Ishikawa (cell line): ENCODE results near the gene BANP.

ENCODE experiments used
- CEBPB ChIP-seq: IDR thresholded peaks from 2 replicates; pipeline ENCODE4 v1.6.1; 2012
- CREB1 ChIP-seq: IDR thresholded peaks from 2 replicates; pipeline ENCODE4 v1.6.1; 2012; ENCODE audit warnings: low read depth
- EGR1 ChIP-seq: IDR thresholded peaks from 2 replicates; pipeline ENCODE4 v1.6.1; 2012
- EP300 ChIP-seq: IDR thresholded peaks from 2 replicates; pipeline ENCODE4 v1.6.1; 2012; ENCODE audit warnings: borderline replicate concordance
- FOXM1 ChIP-seq: IDR thresholded peaks from 2 replicates; pipeline ENCODE4 v1.6.1; 2012; ENCODE audit warnings: low read depth, borderline replicate concordance
- NFIC ChIP-seq: IDR thresholded peaks from 2 replicates; pipeline ENCODE4 v1.6.1; 2012
- RAD21 ChIP-seq: IDR thresholded peaks from 2 replicates; pipeline ENCODE4 v1.6.1; 2012; ENCODE audit warnings: low read depth
- TAF1 ChIP-seq: IDR thresholded peaks from 2 replicates; pipeline ENCODE4 v1.6.1; 2012; ENCODE audit warnings: low read depth, mild to moderate bottlenecking
- TCF12 ChIP-seq: IDR thresholded peaks from 2 replicates; pipeline ENCODE4 v1.6.1; 2012; ENCODE audit warnings: low read depth
- TEAD4 ChIP-seq: IDR thresholded peaks from 2 replicates; pipeline ENCODE4 v1.6.1; 2012
- YY1 ChIP-seq: IDR thresholded peaks from 2 replicates; pipeline ENCODE4 v1.6.1; 2012; ENCODE audit warnings: low read depth
- ZBTB7A ChIP-seq: IDR thresholded peaks from 2 replicates; pipeline ENCODE4 v1.6.1; 2012; ENCODE audit warnings: low read depth
- TF ChIP-seq, protein P1 (sequence below): IDR thresholded peaks from 2 replicates; pipeline ENCODE4 v1.6.1; 2012; ENCODE audit warnings: low read depth, mild to moderate bottlenecking
- TF ChIP-seq, protein P2 (sequence below): IDR thresholded peaks from 2 replicates; pipeline ENCODE4 v1.6.1; 2012
- TF ChIP-seq, protein P3 (sequence below): IDR thresholded peaks from 2 replicates; pipeline ENCODE4 v1.6.1; 2012

BANP gene

DNA sequence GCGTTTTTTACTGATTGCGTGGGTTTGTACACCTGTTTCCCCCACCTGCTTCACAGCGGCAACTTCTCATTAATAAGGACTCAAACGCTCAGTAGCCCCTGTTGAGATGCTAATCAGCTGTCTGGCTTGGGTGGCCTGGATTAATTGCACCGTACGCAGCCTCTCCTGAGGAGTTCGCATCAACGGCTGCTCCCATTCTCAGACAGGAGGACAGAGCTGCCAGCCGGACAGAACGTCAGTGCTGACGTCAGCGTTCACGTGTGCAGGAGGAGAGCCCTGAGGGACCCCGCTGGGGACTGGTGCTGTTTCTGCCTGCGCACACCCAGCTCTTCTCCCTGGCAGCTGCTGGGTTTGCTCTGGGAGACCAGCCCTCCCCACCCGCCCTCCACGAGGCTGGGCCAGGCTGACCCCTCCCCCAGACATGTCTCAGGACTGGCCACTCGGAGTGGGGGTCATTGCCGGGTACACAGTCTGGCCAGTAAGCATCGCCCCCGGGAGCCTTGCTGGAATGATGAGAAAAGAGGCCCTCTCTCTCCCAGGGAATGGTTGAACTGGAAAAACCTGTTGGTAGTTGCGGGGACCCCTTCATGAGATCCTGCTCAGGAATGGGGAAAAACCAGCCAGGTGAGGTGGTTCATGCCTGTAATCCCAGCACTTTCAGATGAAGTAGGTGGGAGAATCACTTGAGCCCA is 5.7 kb upstream of the BANP start:
- peak; percentile 80 for TF ChIP-seq NFIC
- TF ChIP-seq, protein P1, sequence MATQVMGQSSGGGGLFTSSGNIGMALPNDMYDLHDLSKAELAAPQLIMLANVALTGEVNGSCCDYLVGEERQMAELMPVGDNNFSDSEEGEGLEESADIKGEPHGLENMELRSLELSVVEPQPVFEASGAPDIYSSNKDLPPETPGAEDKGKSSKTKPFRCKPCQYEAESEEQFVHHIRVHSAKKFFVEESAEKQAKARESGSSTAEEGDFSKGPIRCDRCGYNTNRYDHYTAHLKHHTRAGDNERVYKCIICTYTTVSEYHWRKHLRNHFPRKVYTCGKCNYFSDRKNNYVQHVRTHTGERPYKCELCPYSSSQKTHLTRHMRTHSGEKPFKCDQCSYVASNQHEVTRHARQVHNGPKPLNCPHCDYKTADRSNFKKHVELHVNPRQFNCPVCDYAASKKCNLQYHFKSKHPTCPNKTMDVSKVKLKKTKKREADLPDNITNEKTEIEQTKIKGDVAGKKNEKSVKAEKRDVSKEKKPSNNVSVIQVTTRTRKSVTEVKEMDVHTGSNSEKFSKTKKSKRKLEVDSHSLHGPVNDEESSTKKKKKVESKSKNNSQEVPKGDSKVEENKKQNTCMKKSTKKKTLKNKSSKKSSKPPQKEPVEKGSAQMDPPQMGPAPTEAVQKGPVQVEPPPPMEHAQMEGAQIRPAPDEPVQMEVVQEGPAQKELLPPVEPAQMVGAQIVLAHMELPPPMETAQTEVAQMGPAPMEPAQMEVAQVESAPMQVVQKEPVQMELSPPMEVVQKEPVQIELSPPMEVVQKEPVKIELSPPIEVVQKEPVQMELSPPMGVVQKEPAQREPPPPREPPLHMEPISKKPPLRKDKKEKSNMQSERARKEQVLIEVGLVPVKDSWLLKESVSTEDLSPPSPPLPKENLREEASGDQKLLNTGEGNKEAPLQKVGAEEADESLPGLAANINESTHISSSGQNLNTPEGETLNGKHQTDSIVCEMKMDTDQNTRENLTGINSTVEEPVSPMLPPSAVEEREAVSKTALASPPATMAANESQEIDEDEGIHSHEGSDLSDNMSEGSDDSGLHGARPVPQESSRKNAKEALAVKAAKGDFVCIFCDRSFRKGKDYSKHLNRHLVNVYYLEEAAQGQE, result 0 out of 2 replicates have a peak, but pooled peaks have one; percentile 16
- peak; percentile 85 for TF ChIP-seq ZBTB7A
- peak; percentile 83 for TF ChIP-seq CREB1
- TF ChIP-seq EGR1, result peak; percentile 36; the same call in 1 of the 2 replicates
- TF ChIP-seq YY1, result peak; percentile 78
- peak; percentile 62 for TF ChIP-seq FOXM1
- TF ChIP-seq, protein P2, sequence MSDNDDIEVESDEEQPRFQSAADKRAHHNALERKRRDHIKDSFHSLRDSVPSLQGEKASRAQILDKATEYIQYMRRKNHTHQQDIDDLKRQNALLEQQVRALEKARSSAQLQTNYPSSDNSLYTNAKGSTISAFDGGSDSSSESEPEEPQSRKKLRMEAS, result peak; percentile 71
- peak; percentile 93 for TF ChIP-seq TCF12
- peak; percentile 74 for TF ChIP-seq CEBPB
- peak; percentile 29 for TF ChIP-seq RAD21
- 0 out of 2 replicates have a peak, but pooled peaks have one; percentile 34 for TF ChIP-seq TAF1
- peak; percentile 87 for TF ChIP-seq EP300
- TF ChIP-seq TEAD4, result peak; percentile 96
- TF ChIP-seq, protein P3, sequence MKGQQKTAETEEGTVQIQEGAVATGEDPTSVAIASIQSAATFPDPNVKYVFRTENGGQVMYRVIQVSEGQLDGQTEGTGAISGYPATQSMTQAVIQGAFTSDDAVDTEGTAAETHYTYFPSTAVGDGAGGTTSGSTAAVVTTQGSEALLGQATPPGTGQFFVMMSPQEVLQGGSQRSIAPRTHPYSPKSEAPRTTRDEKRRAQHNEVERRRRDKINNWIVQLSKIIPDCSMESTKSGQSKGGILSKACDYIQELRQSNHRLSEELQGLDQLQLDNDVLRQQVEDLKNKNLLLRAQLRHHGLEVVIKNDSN, result peak; percentile 91

DNA sequence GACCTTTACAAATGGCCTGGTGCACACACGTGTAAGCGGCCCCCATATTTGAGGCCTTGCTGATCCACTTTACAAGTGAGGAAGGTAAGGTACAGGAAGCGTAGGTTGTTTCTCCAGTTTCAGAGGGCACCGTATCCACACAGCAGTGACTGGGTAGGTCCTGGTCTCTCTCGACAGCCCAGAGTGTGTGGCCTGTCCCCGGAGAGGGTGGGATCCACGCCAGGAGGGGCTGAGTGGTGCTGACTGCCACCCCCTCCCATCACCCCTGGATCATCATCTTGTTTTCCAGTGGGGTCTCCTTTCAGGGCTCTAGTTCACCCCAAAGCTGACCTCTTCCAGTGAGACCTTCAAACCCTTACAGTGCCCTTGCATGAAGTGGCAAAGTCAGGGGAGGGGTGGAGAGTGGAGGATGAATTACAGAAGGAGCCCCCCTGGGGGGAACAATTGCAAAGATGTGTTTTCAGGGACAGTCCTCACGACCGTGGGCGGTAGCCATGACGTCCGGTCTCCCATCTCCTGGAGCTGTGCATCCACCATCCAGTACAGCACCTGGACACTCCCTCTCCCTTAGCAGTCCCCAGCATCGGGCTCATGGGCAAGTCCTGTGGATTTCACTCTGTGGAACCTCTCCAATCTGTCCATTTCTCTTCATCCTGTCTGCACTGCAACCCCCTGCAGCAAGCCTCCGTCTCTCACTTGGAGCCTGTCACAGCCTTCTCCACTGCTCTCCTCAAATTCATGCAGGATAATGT is 4.5 kb upstream of the BANP start:
- TF ChIP-seq TCF12 (no peak), EP300 (no peak), TAF1 (no peak), RAD21 (no peak), ZBTB7A (no peak), TEAD4 (no peak), FOXM1 (no peak), NFIC (no peak), CREB1 (no peak), EGR1 (no peak)
- TF ChIP-seq, protein P3, result no peak
- TF ChIP-seq, protein P1, result no peak

DNA sequence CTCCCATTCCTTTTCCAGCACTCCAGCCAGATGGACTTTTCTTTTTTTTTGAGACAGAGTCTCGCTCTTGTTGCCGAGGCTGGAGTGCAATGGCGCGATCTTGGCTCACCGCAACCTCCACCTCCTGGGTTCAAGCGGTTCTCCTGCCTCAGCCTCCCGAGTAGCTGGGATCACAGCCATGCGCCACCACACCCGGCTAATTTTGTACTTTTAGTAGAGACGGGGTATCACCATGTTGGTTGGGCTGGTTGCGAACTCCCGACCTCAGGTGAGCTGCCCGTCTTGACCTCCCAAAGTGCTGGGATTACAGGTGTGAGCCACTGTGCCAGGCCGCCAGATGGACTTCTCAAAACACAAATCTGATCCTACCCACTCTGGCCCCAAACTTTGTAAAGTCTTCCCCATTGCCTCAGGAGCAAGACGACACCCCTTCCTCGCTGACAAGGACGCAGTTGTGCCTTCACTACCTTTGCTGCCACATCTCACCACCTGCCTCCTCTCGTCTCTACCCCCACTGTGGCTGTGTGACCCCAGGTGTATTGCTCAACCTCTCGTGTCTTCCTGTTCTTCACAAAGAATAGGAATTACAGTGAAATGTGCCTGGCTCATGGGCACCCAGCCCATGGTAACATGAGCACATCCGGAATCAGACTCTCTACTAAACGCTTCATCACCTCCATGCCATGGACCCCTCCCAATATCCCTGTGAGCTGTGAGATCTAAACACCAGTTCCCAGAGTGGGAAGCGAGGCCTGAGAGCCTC is 3.7 kb upstream of the BANP start:
- TF ChIP-seq, protein P1, result no peak
- peak; percentile 62 for TF ChIP-seq NFIC
- TF ChIP-seq FOXM1, result peak; percentile 31; the same call in 1 of the 2 replicates
- TF ChIP-seq RAD21, result no peak
- no peak for TF ChIP-seq CREB1
- peak; percentile 78 for TF ChIP-seq TCF12
- TF ChIP-seq CEBPB, result peak; percentile 96
- TF ChIP-seq, protein P2, result peak; percentile 72
- TF ChIP-seq, protein P3, result no peak
- 0 out of 2 replicates have a peak, but pooled peaks have one; percentile 26 for TF ChIP-seq ZBTB7A
- no peak for TF ChIP-seq YY1
- TF ChIP-seq EP300, result peak; percentile 82; the same call in 1 of the 2 replicates
- TF ChIP-seq TEAD4, result 0 out of 2 replicates have a peak, but pooled peaks have one; percentile 19
- no peak for TF ChIP-seq EGR1
- TF ChIP-seq TAF1, result no peak
